OCI-LY3 (cell line): Measurements from ENCODE around the gene EIF6.
A peak's percentile ranks its signal among the peaks of the same experiment; 100 is the strongest.

Experiments
- H2AFZ ChIP-seq: fragments of 200-600, 300-600 bp; shearing (Covaris generic); 2 replicates; pipeline ENCODE4 v1.6.0; 2014; ENCODE audit warnings: antibody characterized with exemption, low read depth, low read length
- H3K27ac ChIP-seq: fragments of 200-600, 300-600 bp; sonication (generic); 2 replicates; pipeline ENCODE4 v1.5.1; 2014; ENCODE audit warnings: mild to moderate bottlenecking, low read length, moderate library complexity, mixed read lengths
- H3K27me3 ChIP-seq: fragments of 200-600, 300-600 bp; sonication (generic); 2 replicates; pipeline ENCODE4 v1.6.1; 2014; ENCODE audit warnings: low read depth, low read length, mixed read lengths
- H3K36me3 ChIP-seq: fragments of 200-600, 300-600 bp; sonication (generic); replicated peaks from 2 replicates; pipeline ENCODE3; 2014; ENCODE audit warnings: low read depth, low read length, mixed read lengths
- H3K4me1 ChIP-seq: fragments of 300-600, 200-600 bp; sonication (generic); 2 replicates; pipeline ENCODE4 v1.6.1; 2014; ENCODE audit warnings: low read length, mixed read lengths
- H3K4me2 ChIP-seq: fragments of 200-600, 300-600 bp; sonication (generic); 2 replicates; pipeline ENCODE4 v1.6.1; 2014; ENCODE audit warnings: low read length, mixed read lengths
- H3K4me3 ChIP-seq: fragments of 300-600, 200-600 bp; sonication (generic); 2 replicates; pipeline ENCODE4 v1.5.1; 2014; ENCODE audit warnings: antibody characterized with exemption, mild to moderate bottlenecking, low read length, moderate library complexity
- H3K79me2 ChIP-seq: fragments of 300-600, 200-600 bp; shearing (Covaris generic); 2 replicates; pipeline ENCODE4 v1.6.1; 2014; ENCODE audit warnings: mild to moderate bottlenecking, low read length, mixed read lengths
- H3K9ac ChIP-seq: fragments of 300-600, 200-600 bp; shearing (Covaris generic); 2 replicates; pipeline ENCODE4 v1.6.0; 2014; ENCODE audit warnings: mild to moderate bottlenecking, low read length, moderate library complexity
- H3K9me3 ChIP-seq: fragments of 200-600, 300-600 bp; shearing (Covaris generic); 2 replicates; pipeline ENCODE4 v1.6.1; 2014; ENCODE audit warnings: low read length, mixed read lengths; ENCODE audit not compliant: insufficient read depth
- H4K20me1 ChIP-seq: fragments of 200-600, 300-600 bp; sonication (generic); 2 replicates; pipeline ENCODE4 v1.6.1; 2016; ENCODE audit warnings: low read length, mixed read lengths; ENCODE audit not compliant: insufficient read depth
- EZH2phosphoT487 ChIP-seq: fragments of 200-600 bp; shearing (Covaris generic); IDR thresholded peaks from 2 replicates; pipeline ENCODE4 v1.6.1; 2018; ENCODE audit warnings: antibody characterized with exemption, mixed run types, low read depth
- TF ChIP-seq, protein P1 (sequence below): fragments of 200-600, 300-600 bp; sonication (generic); IDR thresholded peaks from 2 replicates; pipeline ENCODE4 v1.5.1; 2014; ENCODE audit warnings: antibody characterized with exemption, low read length, low read depth

EIF6 gene

DNA sequence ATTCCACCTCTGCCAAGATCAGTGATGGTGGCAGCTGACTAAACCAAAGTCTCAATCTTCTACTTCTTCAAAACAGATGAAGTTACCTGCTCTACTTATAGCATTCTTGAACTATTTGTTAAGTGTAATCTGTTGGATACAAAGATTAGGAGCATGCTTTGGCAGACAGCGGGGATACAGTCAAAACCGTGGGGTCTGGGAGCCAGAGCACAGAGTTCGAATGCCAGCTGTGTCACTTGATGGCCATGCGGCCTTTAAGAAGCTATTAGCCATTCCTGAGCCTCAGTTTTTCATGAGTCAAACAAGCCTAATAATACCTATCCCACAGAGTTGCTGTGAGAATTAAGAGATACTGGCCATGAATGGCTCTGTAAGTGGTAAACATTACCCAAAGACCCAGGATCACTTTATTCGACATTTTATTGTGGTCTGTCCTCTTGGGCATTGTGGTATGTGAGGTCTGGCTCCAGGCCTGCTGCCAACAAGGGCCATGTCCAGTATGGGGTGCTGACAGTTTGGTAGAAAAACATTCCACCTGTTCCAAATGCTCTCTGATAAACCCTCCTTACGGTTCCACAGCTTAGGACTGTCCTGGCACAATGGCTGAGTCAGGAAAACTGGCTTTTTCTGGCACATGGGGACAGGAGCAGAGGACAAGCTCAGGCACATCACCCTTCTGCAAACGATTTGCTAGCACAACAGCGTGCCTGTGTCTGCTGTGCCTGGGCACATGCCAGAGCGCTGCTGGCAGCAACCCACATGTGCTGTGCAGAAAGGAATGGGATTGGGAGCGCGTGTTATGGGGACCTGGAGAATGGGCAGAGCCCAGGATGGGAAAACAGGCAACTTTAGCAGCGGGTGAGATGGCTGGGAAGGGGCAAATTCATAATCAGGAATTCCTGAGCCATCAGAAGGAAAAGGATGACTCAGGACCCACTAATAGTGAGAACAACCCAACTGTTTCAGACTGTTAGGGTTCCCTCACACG is 23.4 kb upstream of the EIF6 start:
- H3K4me1 ChIP-seq = peaks cover 33% of the 10 kb centered on the region
- no peaks in the 10 kb centered on the region for H4K20me1 ChIP-seq

DNA sequence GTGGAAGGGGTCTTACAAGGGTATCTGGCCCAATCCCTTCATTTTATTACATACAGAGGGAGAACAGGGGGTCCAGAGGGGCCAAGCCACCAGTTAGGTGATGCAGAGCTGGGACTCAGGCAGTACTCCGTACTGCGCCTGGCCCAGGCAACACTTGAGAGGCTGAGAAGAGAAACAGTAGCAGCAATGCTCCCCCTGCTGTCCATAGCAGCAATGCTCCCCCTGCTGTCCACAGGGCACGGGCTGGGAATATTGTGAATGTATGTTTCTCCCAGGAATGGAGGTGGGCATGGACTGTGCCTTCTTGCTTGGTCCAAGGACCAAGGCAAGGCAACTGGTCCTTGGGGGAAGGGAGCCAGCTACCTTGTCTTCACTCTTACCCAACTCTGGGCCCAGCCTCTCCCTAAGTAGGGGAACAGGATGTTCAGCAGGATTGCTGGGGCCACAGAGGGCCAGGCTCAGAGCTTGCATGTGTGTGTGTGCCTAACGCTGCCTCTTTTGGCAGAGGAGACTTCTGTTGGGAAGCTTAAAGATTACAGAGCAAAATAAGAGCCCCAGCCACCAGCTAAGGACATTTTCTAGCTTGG is 22.5 kb upstream of the EIF6 start:
- TF ChIP-seq EZH2phosphoT487 = no peak
- TF ChIP-seq, protein P1, sequence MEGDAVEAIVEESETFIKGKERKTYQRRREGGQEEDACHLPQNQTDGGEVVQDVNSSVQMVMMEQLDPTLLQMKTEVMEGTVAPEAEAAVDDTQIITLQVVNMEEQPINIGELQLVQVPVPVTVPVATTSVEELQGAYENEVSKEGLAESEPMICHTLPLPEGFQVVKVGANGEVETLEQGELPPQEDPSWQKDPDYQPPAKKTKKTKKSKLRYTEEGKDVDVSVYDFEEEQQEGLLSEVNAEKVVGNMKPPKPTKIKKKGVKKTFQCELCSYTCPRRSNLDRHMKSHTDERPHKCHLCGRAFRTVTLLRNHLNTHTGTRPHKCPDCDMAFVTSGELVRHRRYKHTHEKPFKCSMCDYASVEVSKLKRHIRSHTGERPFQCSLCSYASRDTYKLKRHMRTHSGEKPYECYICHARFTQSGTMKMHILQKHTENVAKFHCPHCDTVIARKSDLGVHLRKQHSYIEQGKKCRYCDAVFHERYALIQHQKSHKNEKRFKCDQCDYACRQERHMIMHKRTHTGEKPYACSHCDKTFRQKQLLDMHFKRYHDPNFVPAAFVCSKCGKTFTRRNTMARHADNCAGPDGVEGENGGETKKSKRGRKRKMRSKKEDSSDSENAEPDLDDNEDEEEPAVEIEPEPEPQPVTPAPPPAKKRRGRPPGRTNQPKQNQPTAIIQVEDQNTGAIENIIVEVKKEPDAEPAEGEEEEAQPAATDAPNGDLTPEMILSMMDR = peak; percentile 81
- no peaks in the 10 kb centered on the region for H4K20me1 ChIP-seq

More for the DNA sequence above, 23.4 kb upstream of the EIF6 start:
- Histone ChIP-seq H3K36me3 (no peaks in the 10 kb centered on the region), H3K4me2 (no peak overlapping the region), H3K27ac (no peak overlapping the region), H3K4me3 (no peak overlapping the region), H3K9me3 (no peaks in the 10 kb centered on the region), H3K27me3 (no peaks in the 10 kb centered on the region), H3K79me2 (no peaks in the 10 kb centered on the region), H3K9ac (no peak overlapping the region), H2AFZ (no peak overlapping the region)
- TF ChIP-seq, protein P1 = no peak
- no peak for TF ChIP-seq EZH2phosphoT487

DNA sequence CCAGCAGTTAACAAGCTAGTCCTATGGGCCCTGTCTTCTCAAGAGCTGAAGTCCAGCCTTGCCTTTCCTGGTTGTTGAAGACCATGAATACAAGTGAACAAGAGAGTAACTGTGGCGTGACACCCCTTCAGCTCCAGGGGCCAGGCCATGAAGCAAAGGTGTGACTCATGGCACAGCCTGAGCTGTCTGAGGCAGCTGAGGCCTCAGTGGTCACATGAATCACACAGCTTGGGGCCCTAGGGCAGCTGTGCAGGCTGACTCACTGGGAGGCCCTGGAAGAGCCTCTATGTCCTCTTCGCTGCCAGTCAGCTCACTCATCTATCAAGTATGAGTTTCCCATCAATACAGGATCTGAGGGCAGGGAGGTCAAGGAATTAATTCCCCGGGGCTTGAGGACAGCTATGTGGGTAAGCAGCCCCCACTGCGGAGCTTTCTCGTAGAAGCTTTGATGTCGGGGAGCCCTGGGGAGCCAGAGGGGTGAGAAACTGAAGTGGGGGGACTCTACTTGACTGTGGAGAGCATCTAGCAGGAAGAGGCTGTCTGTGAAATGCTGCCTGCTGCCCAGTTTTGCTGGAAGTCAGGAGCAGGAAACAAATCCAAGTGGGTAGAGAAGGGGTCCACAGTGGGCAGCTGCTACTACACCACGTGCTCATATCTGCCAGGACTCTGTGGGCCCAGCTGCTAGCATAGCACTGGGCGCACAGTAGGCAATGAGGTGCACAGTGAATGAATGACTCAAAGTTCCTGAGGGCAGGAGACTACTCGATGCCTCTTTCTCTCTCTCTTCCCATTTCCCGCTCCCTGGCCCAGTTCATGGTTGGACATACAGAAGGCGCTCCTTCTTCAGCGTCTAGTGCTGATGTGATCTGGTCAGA is 21.3 kb upstream of the EIF6 start:
- Histone ChIP-seq H3K9ac (no peak overlapping the region), H3K27ac (no peak overlapping the region), H2AFZ (no peak overlapping the region), H3K4me1 (peaks cover 24% of the 10 kb centered on the region), H3K4me3 (no peak overlapping the region), H3K4me2 (no peak overlapping the region), H3K79me2 (no peaks in the 10 kb centered on the region), H3K9me3 (no peaks in the 10 kb centered on the region), H4K20me1 (no peaks in the 10 kb centered on the region), H3K36me3 (no peaks in the 10 kb centered on the region), H3K27me3 (no peaks in the 10 kb centered on the region)
- no peak for TF ChIP-seq EZH2phosphoT487
- TF ChIP-seq, protein P1 = no peak

More for the DNA sequence above, 22.5 kb upstream of the EIF6 start:
- Histone ChIP-seq H3K79me2 (no peaks in the 10 kb centered on the region), H3K27me3 (no peaks in the 10 kb centered on the region), H3K4me3 (no peak overlapping the region), H3K4me2 (no peak overlapping the region), H3K27ac (no peak overlapping the region), H2AFZ (no peak overlapping the region), H3K9me3 (no peaks in the 10 kb centered on the region), H3K36me3 (no peaks in the 10 kb centered on the region), H3K4me1 (peaks cover 35% of the 10 kb centered on the region), H3K9ac (no peak overlapping the region)
